SK-N-SH (cell line): Measurements from ENCODE around the gene RHPN2. TPM values are rescaled to one million over a fixed set of nuclear protein-coding genes. Genes with fewer than 3 reads are reported as not detected.
"Not testable (repeated sequence)": the region's sequence is repeated elsewhere in the genome, so short reads cannot be mapped to it uniquely, and the experiment has no call there.

ENCODE experiments used
- CTCF ChIA-PET: fragments of 300-600, 350-600 bp; formaldehyde crosslinking; extraction: SDS; loops from one replicate; lab custom pipeline; 2021; lab: Yijun Ruan, JAX
- POLR2A ChIA-PET: fragments of 350-600 bp; sonication (Branson Sonifier 250); formaldehyde crosslinking; extraction: SDS; loops from one replicate; lab custom pipeline; 2020; ENCODE audit warnings: antibody characterized with exemption, inconsistent platforms; lab: Yijun Ruan, JAX
- DNase-seq: peaks from one replicate; pipeline ENCODE4 v3.0.0; 2012
- H2AFZ ChIP-seq: fragments of 200-600 bp; sonication (generic); 2 replicates; pipeline ENCODE4 v1.8.1; 2016; ENCODE audit warnings: antibody characterized with exemption, mild to moderate bottlenecking, low read depth
- H3F3A ChIP-seq: fragments of 200-600 bp; sonication (generic); replicated peaks from 2 replicates; pipeline ENCODE3; 2016; ENCODE audit warnings: antibody characterized with exemption, mild to moderate bottlenecking; ENCODE audit not compliant: insufficient read depth
- H3K27ac ChIP-seq, 2 experiments: fragments of 200-500 bp in 1 of 2; fragments of 200-600 bp in 1 of 2; sonication (Bioruptor generic) in 1 of 2; sonication (generic), shearing (Covaris generic) in 1 of 2; 2 replicates each; pipeline versions ENCODE4 v1.5.1 to v1.6.1; 2014 to 2016; ENCODE audit warnings: low read depth in 2 of 2, inconsistent platforms in 1 of 2, low read length in 1 of 2, mild to moderate bottlenecking in 1 of 2, mixed read lengths in 1 of 2
- H3K27me3 ChIP-seq: fragments of 200-600 bp; sonication (generic), shearing (Covaris generic); 2 replicates; pipeline ENCODE4 v1.6.1; 2016; ENCODE audit warnings: mixed run types; ENCODE audit not compliant: insufficient read depth
- H3K36me3 ChIP-seq, 2 experiments: fragments of 200-500 bp in 1 of 2; fragments of 200-600 bp in 1 of 2; sonication (Bioruptor generic) in 1 of 2; sonication (generic) in 1 of 2; replicated peaks in 1 of 2; 2 replicates each; pipeline versions ENCODE3 to v1.5.1; 2014 to 2016; ENCODE audit warnings: low read length in 1 of 2, mild to moderate bottlenecking in 1 of 2; ENCODE audit not compliant: insufficient read depth in 2 of 2, control insufficient read depth in 1 of 2
- H3K4me1 ChIP-seq, 2 experiments: fragments of 200-500 bp in 1 of 2; fragments of 200-600 bp in 1 of 2; sonication (Bioruptor generic) in 1 of 2; sonication (generic), shearing (Covaris generic) in 1 of 2; 2 replicates each; pipeline versions ENCODE4 v1.5.1 to v1.6.1; 2014 to 2016; ENCODE audit warnings: low read depth in 1 of 2, low read length in 1 of 2, mixed run types in 1 of 2; ENCODE audit not compliant: insufficient read depth in 2 of 2, control insufficient read depth in 1 of 2
- H3K4me2 ChIP-seq: fragments of 200-600 bp; sonication (generic), shearing (Covaris generic); 2 replicates; pipeline ENCODE4 v1.6.1; 2017; ENCODE audit warnings: mixed run types
- H3K4me3 ChIP-seq, 2 experiments: fragments of 200-500 bp in 1 of 2; fragments of 200-600 bp in 1 of 2; sonication (Bioruptor generic) in 1 of 2; sonication (generic), shearing (Covaris generic) in 1 of 2; 2 replicates each; pipeline versions ENCODE4 v1.5.1 to v1.8.1; 2014 to 2016; ENCODE audit warnings: low read depth in 2 of 2, inconsistent platforms in 1 of 2, low read length in 1 of 2, mild to moderate bottlenecking in 1 of 2, mixed read lengths in 1 of 2, moderate library complexity in 1 of 2
- H3K79me2 ChIP-seq: fragments of 200-600 bp; sonication (generic); 2 replicates; pipeline ENCODE4 v1.8.1; 2017; ENCODE audit warnings: mild to moderate bottlenecking; ENCODE audit not compliant: insufficient read depth
- H3K9ac ChIP-seq: fragments of 200-600 bp; sonication (generic); 2 replicates; pipeline ENCODE4 v1.6.1; 2017; ENCODE audit warnings: mixed run types
- H3K9me2 ChIP-seq: fragments of 200-600 bp; sonication (generic); 2 replicates; pipeline ENCODE4 v1.6.1; 2017; ENCODE audit warnings: mixed run types
- H3K9me3 ChIP-seq: fragments of 200-600 bp; sonication (generic); 2 replicates; pipeline ENCODE4 v1.6.1; 2017; ENCODE audit warnings: mixed run types, mild to moderate bottlenecking, moderate library complexity
- H4K20me1 ChIP-seq: fragments of 200-600 bp; sonication (generic); 2 replicates; pipeline ENCODE4 v1.6.1; 2017; ENCODE audit warnings: mild to moderate bottlenecking, mixed run types; ENCODE audit not compliant: insufficient read depth
- ELF1 ChIP-seq: IDR thresholded peaks from 2 replicates; pipeline ENCODE4 v1.4.0; 2012
- EZH2phosphoT487 ChIP-seq: fragments of 200-600 bp; sonication (generic); IDR thresholded peaks from 2 replicates; pipeline ENCODE4 v1.6.1; 2017; ENCODE audit warnings: low read depth, mixed run types, mild to moderate bottlenecking, antibody characterized with exemption, moderate library complexity, borderline replicate concordance
- FOXJ3 ChIP-seq: sonication (generic); formaldehyde crosslinking; IDR thresholded peaks from 2 replicates; pipeline ENCODE4 v1.5.1; 2020; ENCODE audit warnings: mild to moderate bottlenecking, missing genetic modification reagents
- FOXM1 ChIP-seq: IDR thresholded peaks from 2 replicates; pipeline ENCODE4 v1.4.0; 2012; ENCODE audit warnings: low read depth, mild to moderate bottlenecking
- GABPA ChIP-seq: IDR thresholded peaks from 2 replicates; pipeline ENCODE4 v1.4.0; 2012; ENCODE audit warnings: low read depth, mild to moderate bottlenecking
- GATA2 ChIP-seq: sonication (generic); formaldehyde crosslinking; IDR thresholded peaks from 2 replicates; pipeline ENCODE4 v1.5.0; 2020; ENCODE audit warnings: mild to moderate bottlenecking, missing genetic modification reagents
- JUND ChIP-seq: IDR thresholded peaks from 2 replicates; pipeline ENCODE4 v1.4.0; 2012
- MEF2A ChIP-seq: IDR thresholded peaks from 2 replicates; pipeline ENCODE4 v1.4.0; 2012; ENCODE audit warnings: low read depth, borderline replicate concordance
- USF1 ChIP-seq: IDR thresholded peaks from 2 replicates; pipeline ENCODE4 v1.4.0; 2012; ENCODE audit warnings: low read depth, borderline replicate concordance
- USF2 ChIP-seq: fragments of 150-350 bp; IDR thresholded peaks from 2 replicates; pipeline ENCODE4 v1.6.1; 2017; ENCODE audit warnings: antibody characterized with exemption, low read length, low read depth, borderline replicate concordance
- WGBS: methylation state at CpG from one replicate; pipeline ENCODE4 v1.1.6; 2017; ENCODE audit warnings: low lambda C conversion rate; 5-methylcytosine and 5-hydroxymethylcytosine counted together
- polyA plus RNA-seq, 3 experiments: library from polyadenylated mRNA; depleted of rRNA; stranded (reverse); fragments of >200 nt; gene quantifications; 2 replicates each; pipeline ENCODE4 v1.2.3, GENCODE V29; 2012
- TF ChIP-seq, protein P1 (sequence below): fragments of 200-600 bp; sonication (generic); IDR thresholded peaks from 2 replicates; pipeline ENCODE4 v1.6.1; 2017; ENCODE audit warnings: antibody characterized with exemption, mild to moderate bottlenecking, moderate library complexity
- TF ChIP-seq, protein P2 (sequence below): fragments of 150-350 bp; IDR thresholded peaks from 2 replicates; pipeline ENCODE4 v1.6.1; 2016; ENCODE audit warnings: mild to moderate bottlenecking, low read depth, low read length

RHPN2 gene
- polyA plus RNA-seq, 1 of the 3 experiments (the other 2 are of a cell fraction), result 7.0 TPM

DNA sequence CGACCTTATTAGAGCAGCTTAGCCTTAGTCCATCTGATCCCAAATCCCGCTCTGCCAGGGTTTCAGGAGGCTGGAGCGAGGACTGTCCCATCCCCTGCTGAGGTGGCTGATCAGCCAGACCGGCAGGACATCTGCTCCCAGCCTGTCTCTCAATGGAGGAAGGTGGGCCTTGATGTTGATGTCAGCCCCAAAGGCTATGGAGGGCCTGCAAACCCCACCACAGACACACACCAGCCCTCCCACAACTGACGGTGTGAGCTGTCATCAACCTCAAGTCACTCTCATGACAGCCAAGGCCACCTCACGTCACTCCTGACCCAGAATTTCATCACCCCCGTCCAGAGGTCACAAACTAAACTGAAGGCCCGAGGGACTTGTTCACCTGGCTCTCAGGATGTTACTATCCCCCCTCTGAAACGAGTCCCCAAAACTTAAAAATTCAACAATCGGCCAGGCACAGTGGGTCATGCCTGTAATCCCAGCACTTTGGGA, 25.5 kb downstream of the RHPN2 start (continued):
- no peak for TF ChIP-seq EZH2phosphoT487
- TF ChIP-seq FOXM1, result no peak
- TF ChIP-seq USF1, result no peak
- TF ChIP-seq FOXJ3 (CRISPR knock-in tag), result no peak
- no peak for TF ChIP-seq ELF1
- TF ChIP-seq, all 33 proteins: peak for 0

GRCh38 chr19:33037168-33038025, 27.3 kb downstream of the RHPN2 start:
- H3K9ac ChIP-seq, DNase-seq, H3K27me3 ChIP-seq, H3K79me2 ChIP-seq, H2AFZ ChIP-seq, H3K4me1 ChIP-seq, H3K36me3 ChIP-seq, CTCF ChIA-PET, H3K9me3 ChIP-seq, H3F3A ChIP-seq, H3K4me3 ChIP-seq, H3K4me2 ChIP-seq, H3K9me2 ChIP-seq, POLR2A ChIA-PET, H3K27ac ChIP-seq, H4K20me1 ChIP-seq: not testable (repeated sequence)
- whole genome bisulfite sequencing, result 94% methylated on average over 18 of the region's 18 CpGs

- CTCF ChIA-PET, POLR2A ChIA-PET: not testable (repeated sequence)
These were observed 28.1 kb downstream of the RHPN2 start for GRCh38 chr19:33036370-33037167.

GRCh38 chr19:33035461-33035860, 29.2 kb downstream of the RHPN2 start:
- Histone ChIP-seq H3K9me2 (no peaks in the 10 kb centered on the region), H3K9ac (no peak overlapping the region), H3K9me3 (no peaks in the 10 kb centered on the region), H2AFZ (no peak overlapping the region), H3K79me2 (peaks cover 7% of the 10 kb centered on the region; the same call in 1 of the 2 replicates), H3K4me3 (no peak overlapping the region), H4K20me1 (no peaks in the 10 kb centered on the region), H3K27me3 (no peaks in the 10 kb centered on the region), H3K4me1 (no peaks in the 10 kb centered on the region), H3K4me2 (no peak overlapping the region), H3K27ac (no peak overlapping the region), H3K36me3 (no peaks in the 10 kb centered on the region), H3F3A (no peaks in the 10 kb centered on the region)
- ChIA-PET CTCF (no interaction called here), POLR2A (no interaction called here)
- no peak for DNase-seq
- TF ChIP-seq GABPA, result no peak
- no peak for TF ChIP-seq USF2
- TF ChIP-seq, protein P1, sequence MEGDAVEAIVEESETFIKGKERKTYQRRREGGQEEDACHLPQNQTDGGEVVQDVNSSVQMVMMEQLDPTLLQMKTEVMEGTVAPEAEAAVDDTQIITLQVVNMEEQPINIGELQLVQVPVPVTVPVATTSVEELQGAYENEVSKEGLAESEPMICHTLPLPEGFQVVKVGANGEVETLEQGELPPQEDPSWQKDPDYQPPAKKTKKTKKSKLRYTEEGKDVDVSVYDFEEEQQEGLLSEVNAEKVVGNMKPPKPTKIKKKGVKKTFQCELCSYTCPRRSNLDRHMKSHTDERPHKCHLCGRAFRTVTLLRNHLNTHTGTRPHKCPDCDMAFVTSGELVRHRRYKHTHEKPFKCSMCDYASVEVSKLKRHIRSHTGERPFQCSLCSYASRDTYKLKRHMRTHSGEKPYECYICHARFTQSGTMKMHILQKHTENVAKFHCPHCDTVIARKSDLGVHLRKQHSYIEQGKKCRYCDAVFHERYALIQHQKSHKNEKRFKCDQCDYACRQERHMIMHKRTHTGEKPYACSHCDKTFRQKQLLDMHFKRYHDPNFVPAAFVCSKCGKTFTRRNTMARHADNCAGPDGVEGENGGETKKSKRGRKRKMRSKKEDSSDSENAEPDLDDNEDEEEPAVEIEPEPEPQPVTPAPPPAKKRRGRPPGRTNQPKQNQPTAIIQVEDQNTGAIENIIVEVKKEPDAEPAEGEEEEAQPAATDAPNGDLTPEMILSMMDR, result no peak
- no peak for TF ChIP-seq MEF2A
- TF ChIP-seq, protein P2, sequence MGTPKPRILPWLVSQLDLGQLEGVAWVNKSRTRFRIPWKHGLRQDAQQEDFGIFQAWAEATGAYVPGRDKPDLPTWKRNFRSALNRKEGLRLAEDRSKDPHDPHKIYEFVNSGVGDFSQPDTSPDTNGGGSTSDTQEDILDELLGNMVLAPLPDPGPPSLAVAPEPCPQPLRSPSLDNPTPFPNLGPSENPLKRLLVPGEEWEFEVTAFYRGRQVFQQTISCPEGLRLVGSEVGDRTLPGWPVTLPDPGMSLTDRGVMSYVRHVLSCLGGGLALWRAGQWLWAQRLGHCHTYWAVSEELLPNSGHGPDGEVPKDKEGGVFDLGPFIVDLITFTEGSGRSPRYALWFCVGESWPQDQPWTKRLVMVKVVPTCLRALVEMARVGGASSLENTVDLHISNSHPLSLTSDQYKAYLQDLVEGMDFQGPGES, result no peak
- TF ChIP-seq JUND, result no peak
- no peak for TF ChIP-seq GATA2 (CRISPR knock-in tag)
- WGBS, result 93% methylated on average over 10 of the region's 10 CpGs

More at GRCh38 chr19:33036370-33037167, 28.1 kb downstream of the RHPN2 start:
- H3K27ac ChIP-seq, H3K4me3 ChIP-seq, H3K27me3 ChIP-seq, H3K9me3 ChIP-seq, H3K9ac ChIP-seq, DNase-seq, H3K36me3 ChIP-seq, H3K4me2 ChIP-seq, H4K20me1 ChIP-seq, H2AFZ ChIP-seq, H3K4me1 ChIP-seq, H3K9me2 ChIP-seq, H3K79me2 ChIP-seq, H3F3A ChIP-seq: not testable (repeated sequence)
- 96% methylated on average over 16 of the region's 45 CpGs for WGBS
